ENCODE results near the gene FDXR. TPM values are rescaled to one million over a fixed set of nuclear protein-coding genes. Genes with fewer than 3 reads are reported as not detected.

Gene FDXR
- total RNA-seq, 2 donors from 2014 or later = 4.1 to 7.9 TPM

DNA sequence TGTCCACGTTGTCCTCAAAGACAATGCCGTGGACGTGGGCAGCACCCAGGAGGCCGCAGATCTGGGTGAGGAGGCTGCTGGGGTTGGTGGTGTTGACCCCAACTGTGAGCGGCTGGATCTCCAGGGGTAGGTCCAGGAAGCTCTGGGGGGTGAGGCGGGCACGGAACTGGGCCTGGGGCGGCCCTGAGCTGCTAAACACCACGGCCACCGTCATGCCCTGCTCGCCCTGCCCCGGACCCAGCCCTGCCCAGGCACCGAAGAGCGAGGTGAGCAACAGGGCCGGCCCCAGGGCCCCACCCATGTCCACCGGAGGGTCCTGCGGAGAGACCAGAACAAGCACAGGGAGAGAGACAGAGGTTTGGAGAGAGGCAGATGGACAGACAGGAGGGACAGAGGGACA is 18.0 kb downstream of the FDXR start:
- Histone ChIP-seq H3K4me1 (peaks cover 0 to 24% of the 10 kb centered on the region in 2 donors), H3K4me3 (no peak overlapping the region), H3K9me3 (no peaks in the 10 kb centered on the region), H3K27me3 (peaks cover 7% of the 10 kb centered on the region in 2 donors), H3K36me3 (no peaks in the 10 kb centered on the region), H3K27ac (peak overlapping the region in 1 of 2 donors; percentile 69)
- TF ChIP-seq, protein P1, sequence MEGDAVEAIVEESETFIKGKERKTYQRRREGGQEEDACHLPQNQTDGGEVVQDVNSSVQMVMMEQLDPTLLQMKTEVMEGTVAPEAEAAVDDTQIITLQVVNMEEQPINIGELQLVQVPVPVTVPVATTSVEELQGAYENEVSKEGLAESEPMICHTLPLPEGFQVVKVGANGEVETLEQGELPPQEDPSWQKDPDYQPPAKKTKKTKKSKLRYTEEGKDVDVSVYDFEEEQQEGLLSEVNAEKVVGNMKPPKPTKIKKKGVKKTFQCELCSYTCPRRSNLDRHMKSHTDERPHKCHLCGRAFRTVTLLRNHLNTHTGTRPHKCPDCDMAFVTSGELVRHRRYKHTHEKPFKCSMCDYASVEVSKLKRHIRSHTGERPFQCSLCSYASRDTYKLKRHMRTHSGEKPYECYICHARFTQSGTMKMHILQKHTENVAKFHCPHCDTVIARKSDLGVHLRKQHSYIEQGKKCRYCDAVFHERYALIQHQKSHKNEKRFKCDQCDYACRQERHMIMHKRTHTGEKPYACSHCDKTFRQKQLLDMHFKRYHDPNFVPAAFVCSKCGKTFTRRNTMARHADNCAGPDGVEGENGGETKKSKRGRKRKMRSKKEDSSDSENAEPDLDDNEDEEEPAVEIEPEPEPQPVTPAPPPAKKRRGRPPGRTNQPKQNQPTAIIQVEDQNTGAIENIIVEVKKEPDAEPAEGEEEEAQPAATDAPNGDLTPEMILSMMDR (IDR thresholded peaks at IDR 0.05) = no peak
- no peak for DNase-seq (ENCODE audit: low spot score)

DNA sequence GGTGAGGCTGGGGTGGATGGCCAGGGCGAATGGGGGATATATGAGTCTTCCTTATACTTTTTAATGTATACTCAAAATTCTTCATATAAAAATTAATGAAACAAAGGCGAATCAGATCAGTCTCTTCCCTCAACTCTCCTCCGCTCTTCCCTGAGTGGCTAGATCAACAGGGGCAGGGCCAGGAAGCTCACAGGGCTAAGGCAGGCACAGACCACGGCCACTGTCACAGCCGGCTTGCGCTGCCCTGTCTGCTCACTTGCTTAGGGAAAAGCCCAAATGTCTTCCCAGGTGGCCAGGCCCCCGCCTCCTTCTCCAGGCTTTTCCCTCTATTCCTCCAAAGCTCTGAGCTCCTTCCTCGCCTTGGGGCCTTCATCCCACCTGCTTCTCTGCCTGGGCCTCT is 19.1 kb downstream of the FDXR start:
- H3K4me3 ChIP-seq = no peak overlapping the region
- H3K27me3 ChIP-seq = no peaks in the 10 kb centered on the region
- H3K36me3 ChIP-seq = no peaks in the 10 kb centered on the region
- no peak overlapping the region for H3K27ac ChIP-seq
- no peak for DNase-seq (ENCODE audit: low spot score)
- no peaks in the 10 kb centered on the region for H3K9me3 ChIP-seq
- TF ChIP-seq, protein P1 (IDR thresholded peaks at IDR 0.05) = no peak
- peaks cover 0 to 14% of the 10 kb centered on the region in 2 donors for H3K4me1 ChIP-seq

DNA sequence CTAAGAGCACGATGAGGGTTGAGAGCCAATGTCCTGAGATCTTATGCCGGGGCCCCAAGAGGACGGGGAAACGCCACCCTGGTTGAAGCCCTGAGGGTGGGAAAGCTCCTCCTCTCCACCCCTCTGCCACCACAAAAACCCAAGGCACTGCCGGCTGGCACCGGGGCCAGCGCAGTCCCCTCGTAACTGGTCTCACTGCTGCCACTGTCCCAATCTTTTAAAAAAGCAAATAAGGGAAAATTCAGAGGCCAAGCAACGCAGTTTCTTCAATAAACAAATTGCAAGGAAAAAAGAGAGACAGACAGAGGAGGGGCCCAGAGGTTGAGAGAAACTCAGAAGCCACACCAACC is 19.8 kb downstream of the FDXR start:
- no peaks in the 10 kb centered on the region for H3K27me3 ChIP-seq
- DNase-seq (ENCODE audit: low spot score) = no peak
- H3K36me3 ChIP-seq = no peaks in the 10 kb centered on the region
- no peak overlapping the region for H3K4me3 ChIP-seq
- TF ChIP-seq, protein P1 (IDR thresholded peaks at IDR 0.05) = no peak
- no peak overlapping the region for H3K27ac ChIP-seq
- H3K4me1 ChIP-seq = peaks cover 0 to 13% of the 10 kb centered on the region in 2 donors
- H3K9me3 ChIP-seq = no peaks in the 10 kb centered on the region

DNA sequence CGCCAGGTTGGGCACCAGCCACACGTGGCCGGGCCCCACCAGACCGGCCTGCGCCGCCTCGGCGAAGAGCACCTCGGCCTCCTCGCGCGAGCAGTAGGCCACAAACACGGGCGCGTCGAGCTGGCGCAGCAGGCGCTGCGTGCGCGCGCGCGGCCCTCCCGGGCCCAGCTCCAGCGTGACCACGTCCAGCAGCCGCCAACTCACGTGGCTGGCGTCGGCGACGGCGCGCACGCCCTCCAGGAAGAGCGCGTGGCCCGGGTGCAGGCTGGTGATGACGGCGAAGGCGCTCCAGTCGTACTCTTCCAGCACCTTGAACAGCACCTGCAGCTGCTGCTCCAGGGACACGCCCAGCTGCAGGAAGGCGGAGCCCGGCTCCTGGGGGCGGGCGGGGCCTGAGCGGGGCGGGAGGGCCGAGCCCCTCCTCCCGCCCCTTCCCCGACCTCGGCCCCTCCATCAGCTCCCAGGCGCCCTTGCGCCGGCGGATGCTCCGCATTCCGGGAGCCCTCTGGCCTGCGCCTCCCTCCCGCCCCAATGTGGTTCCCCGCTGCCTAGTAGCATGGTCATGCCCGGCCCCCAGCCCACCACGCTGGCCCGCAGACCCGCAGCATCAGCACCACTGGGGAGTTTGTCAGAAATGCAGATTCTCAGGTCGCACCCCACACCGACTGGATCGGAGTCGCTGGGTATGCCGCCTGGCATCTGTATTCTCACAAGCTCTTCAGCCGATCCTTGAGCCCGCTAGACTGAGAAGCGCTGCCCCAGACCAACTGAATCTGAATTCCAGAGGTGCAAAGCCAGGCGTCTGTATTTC is 20.4 kb downstream of the FDXR start:
- no peak for DNase-seq (ENCODE audit: low spot score)
- Histone ChIP-seq H3K27ac (no peak overlapping the region), H3K4me1 (peaks cover 0 to 13% of the 10 kb centered on the region in 2 donors), H3K4me3 (peak overlapping the region in 1 of 2 donors; percentile 3), H3K36me3 (no peaks in the 10 kb centered on the region), H3K27me3 (no peaks in the 10 kb centered on the region), H3K9me3 (no peaks in the 10 kb centered on the region)
- TF ChIP-seq, protein P1 (IDR thresholded peaks at IDR 0.05) = no peak

DNA sequence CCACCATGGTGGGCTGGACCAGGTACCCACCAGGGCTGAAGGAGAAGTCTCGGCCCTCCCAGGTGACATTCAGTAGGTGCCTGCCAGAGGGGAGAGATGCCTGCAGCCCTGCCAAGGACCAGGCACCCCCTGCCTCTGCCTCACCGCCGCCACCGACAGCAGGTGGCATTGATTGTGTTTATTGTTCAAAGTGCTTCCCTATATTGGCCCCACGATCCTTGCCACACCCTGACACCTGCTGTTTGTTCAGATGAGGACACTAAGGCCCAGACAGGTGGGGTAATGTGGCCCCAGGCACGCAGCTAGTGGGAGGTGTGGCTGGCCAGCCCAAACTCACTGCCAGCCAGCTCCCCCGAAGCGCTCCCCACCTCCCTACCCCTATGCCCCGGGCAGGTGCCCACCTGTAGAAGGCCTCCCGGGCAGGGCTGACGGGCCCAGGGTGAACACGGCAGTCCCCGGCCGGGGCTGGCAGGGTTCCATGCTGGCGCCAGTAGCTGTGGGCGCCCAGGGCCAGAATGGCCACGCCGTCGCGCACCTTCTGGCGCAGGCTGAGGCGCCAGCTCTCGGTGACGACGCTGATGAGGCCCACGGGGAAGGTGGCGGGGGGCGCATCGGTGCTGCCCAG is 21.1 kb downstream of the FDXR start:
- H3K9me3 ChIP-seq = no peaks in the 10 kb centered on the region
- no peak for DNase-seq (ENCODE audit: low spot score)
- H3K4me1 ChIP-seq = peaks cover 0 to 13% of the 10 kb centered on the region in 2 donors
- H3K4me3 ChIP-seq = no peak overlapping the region
- no peaks in the 10 kb centered on the region for H3K36me3 ChIP-seq
- TF ChIP-seq, protein P1 (IDR thresholded peaks at IDR 0.05) = no peak
- no peaks in the 10 kb centered on the region for H3K27me3 ChIP-seq
- H3K27ac ChIP-seq = no peak overlapping the region
